Pericardium fibroblast (primary cell): Measurements from ENCODE around the gene ITSN2. TPM values are rescaled to one million over a fixed set of nuclear protein-coding genes. Genes with fewer than 3 reads are reported as not detected.

Experiments used
- total RNA-seq: library from RNA; depleted of rRNA; stranded (reverse); fragments of >200 nt; gene quantifications from 2 replicates; pipeline ENCODE4 v1.2.3, GENCODE V29; 2015

ITSN2 gene
- total RNA-seq = 9.4 and 12.4 TPM in 2 replicates

DNA sequence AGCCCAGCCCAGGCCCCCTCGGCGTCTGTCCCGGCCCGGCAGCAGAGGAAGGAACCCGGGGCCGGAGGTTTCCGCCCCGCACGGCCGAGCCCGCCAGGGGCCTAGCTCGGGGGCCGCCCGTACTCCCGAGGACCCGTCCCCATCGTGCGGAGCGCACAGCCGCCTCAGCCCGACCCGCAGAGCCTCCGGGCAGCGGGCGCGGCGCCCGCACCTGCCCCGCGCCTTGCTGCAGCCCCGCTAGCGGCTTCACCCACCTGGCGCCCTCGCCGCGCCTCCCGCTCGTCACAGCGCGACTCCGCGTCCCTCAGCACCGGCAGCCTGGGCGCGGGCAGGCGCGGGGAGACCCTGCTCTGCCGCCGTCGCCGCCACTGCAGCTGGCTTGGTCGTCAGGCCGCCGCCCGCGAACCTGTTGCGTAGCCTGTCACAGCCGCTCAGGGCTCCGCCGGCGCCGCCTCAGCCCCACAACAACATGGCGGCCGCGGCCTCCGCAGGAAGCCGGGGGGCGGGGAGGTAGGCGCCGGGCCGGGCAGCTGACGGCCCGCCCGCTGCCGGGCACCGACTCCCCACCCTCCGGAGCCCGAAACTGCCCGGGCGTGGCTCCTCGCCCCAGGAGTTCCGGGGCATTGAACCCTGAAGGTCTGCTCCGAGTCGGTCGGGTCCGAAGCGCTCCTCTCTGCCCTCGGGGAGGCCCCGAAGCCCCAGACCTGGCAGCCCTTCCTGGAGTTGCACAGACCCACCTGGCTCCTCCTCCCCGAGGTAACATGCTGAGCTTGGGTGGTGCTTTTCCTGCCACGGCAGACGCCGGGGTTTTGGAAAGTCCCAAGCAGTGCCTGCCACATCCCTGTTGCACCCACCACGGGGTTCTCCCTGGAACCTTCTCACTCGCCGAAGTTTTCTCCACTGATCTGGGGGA, at the start of gene ITSN2:
Gene ITSN2, minus strand, starts transcription at position 487 of the 913 bp plus-strand sequence. CDS start 32,454 bp downstream, outside the sequence.

DNA sequence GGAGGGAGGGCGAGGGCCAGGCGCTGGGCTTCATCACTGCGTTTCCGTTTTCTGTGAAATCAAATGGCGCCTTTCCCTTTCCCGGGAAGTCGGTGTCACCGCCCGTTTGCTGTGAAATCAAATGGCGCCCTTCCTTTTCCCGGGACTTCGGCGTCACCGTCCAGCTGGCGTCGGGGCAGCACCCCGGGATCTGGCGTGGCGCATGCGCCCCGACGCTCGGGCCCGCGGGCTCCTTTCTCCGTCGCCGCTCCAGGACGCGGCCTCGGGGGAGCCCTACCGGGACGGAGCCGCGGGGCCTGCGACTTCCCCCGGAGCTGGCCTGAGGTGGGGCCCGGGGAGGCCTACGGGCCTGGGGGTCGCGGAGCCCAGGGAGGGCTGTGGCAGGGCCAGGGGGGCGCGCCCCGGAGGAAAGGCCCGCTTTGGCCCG, 185.5 kb downstream of the ITSN2 start, which contains the start of gene FAM228A:
Gene FAM228A, plus strand, starts transcription at position 203 of the 427 bp plus-strand sequence. CDS start 428 bp downstream, outside the sequence.

Other genes with a start within 250 kb of the ITSN2 start
- gene PFN4, start 237.2 kb downstream of the ITSN2 start, total RNA-seq = 0.68 TPM in 1 of 2 replicates, not detected in the other
- 2.8 and 12.3 TPM in 2 replicates for gene FAM228B, start 237.1 kb downstream of the ITSN2 start, total RNA-seq
- 0.58 and 0.77 TPM in 2 replicates for gene FAM228A, start 185.5 kb downstream of the ITSN2 start, total RNA-seq
- gene NCOA1, start 130.7 kb upstream of the ITSN2 start, total RNA-seq = 13.4 and 17.9 TPM in 2 replicates